HL-60 (cell line): ENCODE measurements around the gene AKT3.

Source experiments
- POLR2AphosphoS5 ChIP-seq: IDR thresholded peaks from 2 replicates; pipeline ENCODE4 v1.6.1; 2012; ENCODE audit warnings: low read depth
- TF ChIP-seq, protein P1 (sequence below): IDR thresholded peaks from one replicate; pipeline ENCODE4 v1.5.1; 2011; ENCODE audit warnings: low read length, control low read depth, inconsistent platforms; ENCODE audit not compliant: insufficient read depth

DNA sequence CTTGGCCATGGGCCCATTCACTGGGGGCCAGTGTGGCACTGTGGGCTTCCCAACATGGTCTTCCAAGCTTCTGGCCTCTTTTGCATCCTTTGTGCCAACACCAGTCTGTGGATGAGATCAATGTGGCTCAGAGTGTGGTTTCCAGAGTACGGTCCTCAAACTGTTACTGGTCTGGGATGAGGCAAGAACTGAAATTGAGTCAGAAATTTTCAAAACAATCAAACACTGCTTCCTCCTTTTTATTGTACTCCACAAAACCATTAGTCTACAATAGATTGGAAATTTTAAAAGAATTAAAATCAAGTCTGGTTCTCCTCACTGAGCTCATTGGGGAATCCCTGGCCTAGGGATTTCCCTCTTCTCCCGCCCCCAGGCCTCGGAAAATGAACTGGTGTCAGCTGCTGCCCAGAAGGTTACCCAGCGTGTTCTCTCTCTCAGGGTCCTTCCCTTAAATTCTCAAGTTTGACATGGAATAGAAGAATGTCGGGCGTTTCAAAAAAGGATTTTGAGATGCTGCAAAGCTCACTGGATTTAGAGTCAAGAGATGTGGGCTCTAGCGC lies 372.2 kb downstream of the AKT3 start:
- TF ChIP-seq, protein P1, sequence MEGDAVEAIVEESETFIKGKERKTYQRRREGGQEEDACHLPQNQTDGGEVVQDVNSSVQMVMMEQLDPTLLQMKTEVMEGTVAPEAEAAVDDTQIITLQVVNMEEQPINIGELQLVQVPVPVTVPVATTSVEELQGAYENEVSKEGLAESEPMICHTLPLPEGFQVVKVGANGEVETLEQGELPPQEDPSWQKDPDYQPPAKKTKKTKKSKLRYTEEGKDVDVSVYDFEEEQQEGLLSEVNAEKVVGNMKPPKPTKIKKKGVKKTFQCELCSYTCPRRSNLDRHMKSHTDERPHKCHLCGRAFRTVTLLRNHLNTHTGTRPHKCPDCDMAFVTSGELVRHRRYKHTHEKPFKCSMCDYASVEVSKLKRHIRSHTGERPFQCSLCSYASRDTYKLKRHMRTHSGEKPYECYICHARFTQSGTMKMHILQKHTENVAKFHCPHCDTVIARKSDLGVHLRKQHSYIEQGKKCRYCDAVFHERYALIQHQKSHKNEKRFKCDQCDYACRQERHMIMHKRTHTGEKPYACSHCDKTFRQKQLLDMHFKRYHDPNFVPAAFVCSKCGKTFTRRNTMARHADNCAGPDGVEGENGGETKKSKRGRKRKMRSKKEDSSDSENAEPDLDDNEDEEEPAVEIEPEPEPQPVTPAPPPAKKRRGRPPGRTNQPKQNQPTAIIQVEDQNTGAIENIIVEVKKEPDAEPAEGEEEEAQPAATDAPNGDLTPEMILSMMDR = no peak
- TF ChIP-seq POLR2AphosphoS5 = no peak
